Calu3 (cell line): ENCODE measurements around the gene FBXO42. TPM values are rescaled to one million over a fixed set of nuclear protein-coding genes. Genes with fewer than 3 reads are reported as not detected.
"Not testable (repeated sequence)": the region's sequence is repeated elsewhere in the genome, so short reads cannot be mapped to it uniquely, and the experiment has no call there.

ENCODE experiments used
- BruUV-seq: library from RNA; stranded (reverse); fragments of 400-500 nt; replicated peaks from 2 replicates; lab custom pipeline; 2021; lab: Mats Ljungman, UMichigan
- CTCF ChIA-PET: fragments of 300-600 bp; sonication (Branson Sonifier 250); formaldehyde crosslinking; loops from one replicate; lab custom pipeline; 2022; ENCODE audit warnings: antibody characterized with exemption; lab: Charles Lee
- DNase-seq: peaks from one replicate; pipeline ENCODE4 v3.0.0; 2022
- H3K27ac Mint-ChIP-seq: one replicate; pipeline ENCODE4 v1.8.0; 2022; ENCODE audit warnings: mixed read lengths; ENCODE audit not compliant: unreplicated experiment
- H3K27me3 Mint-ChIP-seq: one replicate; pipeline ENCODE4 v1.8.0; 2022; ENCODE audit warnings: mixed read lengths; ENCODE audit not compliant: unreplicated experiment
- H3K36me3 Mint-ChIP-seq: one replicate; pipeline ENCODE4 v1.8.0; 2022; ENCODE audit warnings: mild to moderate bottlenecking, moderate library complexity, mixed read lengths; ENCODE audit not compliant: insufficient read depth, unreplicated experiment
- H3K4me1 Mint-ChIP-seq: one replicate; pipeline ENCODE4 v1.8.0; 2022; ENCODE audit warnings: mild to moderate bottlenecking, low read depth, mixed read lengths; ENCODE audit not compliant: unreplicated experiment
- H3K4me3 Mint-ChIP-seq: one replicate; pipeline ENCODE4 v1.8.0; 2022; ENCODE audit warnings: mild to moderate bottlenecking, low read depth, moderate library complexity, mixed read lengths; ENCODE audit not compliant: unreplicated experiment
- H3K9me3 Mint-ChIP-seq: one replicate; pipeline ENCODE4 v1.8.0; 2022; ENCODE audit warnings: low read depth, mixed read lengths; ENCODE audit not compliant: unreplicated experiment
- CTCF ChIP-seq: fragments of 200-600 bp; IDR thresholded peaks from one replicate; pipeline ENCODE4 v1.8.0; 2022; ENCODE audit warnings: antibody characterized with exemption; ENCODE audit not compliant: unreplicated experiment
- intact Hi-C: fragments of 100-400 bp; cut with micrococcal nuclease; formaldehyde crosslinking; loops from one replicate; pipeline ENCODE4 v1.10.0; 2022; ENCODE audit not compliant: unreplicated experiment
- total RNA-seq: library from RNA; stranded (reverse); gene quantifications from 2 replicates; pipeline ENCODE4 v1.2.3, GENCODE V29; 2022

FBXO42 gene
- total RNA-seq, 1 experiment from 2014 or later, result 10.6 TPM

GRCh38 chr1:16369821-16370220 lies 17.5 kb upstream of the FBXO42 start:
- intact Hi-C loops, result loop anchor here (5.0 kb wide), 1 partner anchor 293 kb away; no protein-coding TSS in a partner anchor
- CTCF ChIA-PET, result no interaction called here
- TF ChIP-seq CTCF, result no peak
- peaks cover 24% of the 10 kb centered on the region for H3K4me1 Mint-ChIP-seq
- DNase-seq, result no peak
- no peaks in the 10 kb centered on the region for H3K9me3 Mint-ChIP-seq
- no peak overlapping the region for H3K4me3 Mint-ChIP-seq
- H3K27me3 Mint-ChIP-seq, result no peaks in the 10 kb centered on the region
- no TSS peak for BruUV-seq
- H3K36me3 Mint-ChIP-seq, result peaks cover 23% of the 10 kb centered on the region
- H3K27ac Mint-ChIP-seq, result no peak overlapping the region

GRCh38 chr1:16367968-16368890 lies 15.9 kb upstream of the FBXO42 start:
- H3K27ac Mint-ChIP-seq, result peak overlapping the region; percentile 74
- CTCF ChIA-PET, result no interaction called here
- TSS peak; percentile 42 for BruUV-seq
- peak overlapping the region; percentile 87 for H3K4me3 Mint-ChIP-seq
- no peaks in the 10 kb centered on the region for H3K9me3 Mint-ChIP-seq
- H3K27me3 Mint-ChIP-seq, result no peaks in the 10 kb centered on the region
- intact Hi-C loops, result loop anchor here (5.0 kb wide), 1 partner anchor 291 kb away; no protein-coding TSS in a partner anchor
- peaks cover 24% of the 10 kb centered on the region for H3K4me1 Mint-ChIP-seq
- H3K36me3 Mint-ChIP-seq, result peaks cover 23% of the 10 kb centered on the region
- DNase-seq, result no peak
- no peak for TF ChIP-seq CTCF

DNA sequence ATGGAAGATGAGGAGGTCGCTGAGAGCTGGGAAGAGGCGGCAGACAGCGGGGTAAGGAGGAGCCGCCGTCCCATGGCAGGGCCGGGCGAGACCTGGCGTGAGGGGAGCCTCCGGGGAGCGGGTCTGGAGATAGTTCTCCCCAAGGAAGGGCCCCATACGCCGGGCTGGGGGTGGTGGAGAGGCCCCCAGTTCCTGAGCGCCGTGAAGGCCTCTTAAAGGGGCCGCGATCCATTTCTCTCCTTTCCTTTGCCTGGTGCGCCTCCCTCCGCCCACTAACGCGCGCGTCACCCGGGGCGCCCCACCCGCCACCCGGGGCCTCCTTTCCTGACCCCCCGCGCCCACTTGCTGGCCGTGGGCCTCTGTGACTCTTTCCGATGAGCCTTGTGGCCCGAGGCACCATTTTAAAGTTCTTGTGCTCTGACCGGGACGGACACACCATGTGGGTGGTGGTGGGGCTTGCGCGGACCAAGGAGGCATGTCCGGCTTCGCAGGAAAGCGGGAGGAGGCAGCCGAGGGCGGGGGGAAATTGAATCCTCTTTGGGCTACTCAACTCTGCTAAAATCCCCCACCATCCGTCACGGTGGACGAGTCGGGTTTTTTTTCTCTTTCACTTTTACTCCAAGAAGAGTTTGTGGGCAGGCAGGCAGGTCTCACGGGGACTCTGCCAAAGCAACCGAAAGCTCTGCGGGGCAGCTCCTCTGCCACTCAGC lies 15.1 kb upstream of the FBXO42 start:
- DNase-seq, result peak; percentile 68
- intact Hi-C loops, result loop anchor here (5.0 kb wide), 1 partner anchor 290 kb away; no protein-coding TSS in a partner anchor
- Mint-ChIP-seq H3K4me1 (peaks cover 16% of the 10 kb centered on the region), H3K27me3 (no peaks in the 10 kb centered on the region), H3K4me3 (peak overlapping the region; percentile 87), H3K9me3 (no peaks in the 10 kb centered on the region), H3K27ac (peak overlapping the region; percentile 74), H3K36me3 (peaks cover 17% of the 10 kb centered on the region)
- CTCF ChIA-PET, result no interaction called here
- no TSS peak for BruUV-seq
- no peak for TF ChIP-seq CTCF

DNA sequence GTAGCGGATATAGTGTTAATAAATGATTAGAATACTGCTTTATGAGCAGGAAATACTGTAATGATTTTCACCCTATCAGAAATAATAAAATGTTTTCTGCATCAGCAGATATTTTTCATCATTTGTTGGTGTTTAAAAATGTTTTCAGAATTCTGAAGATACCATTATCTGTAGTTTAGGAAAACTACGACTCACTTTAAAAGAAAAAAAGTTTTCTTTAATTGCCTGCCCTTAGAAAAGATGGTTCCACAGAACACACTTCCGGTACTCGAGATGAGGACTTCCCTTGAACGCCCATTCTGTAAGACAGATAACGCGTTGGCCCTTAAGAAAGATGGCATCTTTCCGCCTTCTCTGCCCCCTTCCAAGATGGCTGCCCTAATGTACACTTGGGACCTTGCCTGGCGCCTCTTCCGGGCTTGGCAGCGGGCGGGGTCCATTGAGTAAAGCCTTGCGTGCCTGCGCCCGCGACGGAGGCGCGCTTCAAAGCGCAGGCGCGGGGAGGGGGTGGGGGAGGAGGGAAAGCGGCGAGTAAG lies 14.5 kb upstream of the FBXO42 start, which contains the start of gene SZRD1:
Gene SZRD1, plus strand, starts transcription at position 521 of the 536 bp plus-strand sequence. CDS start 16 bp downstream, outside the sequence.
- intact Hi-C loops, result loop anchor here (5.0 kb wide), 1 partner anchor 289 kb away; no protein-coding TSS in a partner anchor
- Mint-ChIP-seq H3K9me3 (no peaks in the 10 kb centered on the region), H3K36me3 (peaks cover 17% of the 10 kb centered on the region), H3K4me3 (peak within 1 kb of the TSS; percentile 87), H3K27ac (peak within 1 kb of the TSS; percentile 74), H3K27me3 (no peaks in the 10 kb centered on the region), H3K4me1 (peaks cover 10% of the 10 kb centered on the region)
- peak; percentile 90 for DNase-seq
- BruUV-seq, result no TSS peak
- CTCF ChIA-PET, result no interaction called here
- no peak for TF ChIP-seq CTCF

- H3K27ac Mint-ChIP-seq, H3K27me3 Mint-ChIP-seq, BruUV-seq, H3K4me1 Mint-ChIP-seq, DNase-seq, H3K4me3 Mint-ChIP-seq, H3K9me3 Mint-ChIP-seq, CTCF ChIA-PET: not testable (repeated sequence)
- intact Hi-C loops, result loop anchor here (5.0 kb wide), 1 partner anchor 288 kb away; no protein-coding TSS in a partner anchor
- H3K36me3 Mint-ChIP-seq, result peaks cover 17% of the 10 kb centered on the region
Measured at GRCh38 chr1:16365146-16365498, 12.8 kb upstream of the FBXO42 start.
